GM18517 (cell line): ENCODE measurements around the gene PYROXD2.

Experiments used
- ATAC-seq: cut with Tn5 transposase; IDR thresholded peaks from one replicate; pipeline ENCODE4 v1.9.1; 2021; ENCODE audit warnings: mild to moderate bottlenecking, moderate library complexity; ENCODE audit not compliant: unreplicated experiment

PYROXD2 gene

GRCh38 chr10:98416606-98417388 is 1.8 kb upstream of the PYROXD2 start:
- no peak for ATAC-seq

- ATAC-seq: no peak
Observed at GRCh38 chr10:98415731-98416119, 743 bp upstream of the PYROXD2 start.

- ATAC-seq: no peak
Observed at GRCh38 chr10:98414578-98414931, 427 bp downstream of the PYROXD2 start.

- ATAC-seq: no peak
Observed at GRCh38 chr10:98411768-98412167, 3.2 kb downstream of the PYROXD2 start.

GRCh38 chr10:98411166-98411565 is 3.8 kb downstream of the PYROXD2 start:
- no peak for ATAC-seq

- no peak for ATAC-seq
Observed at GRCh38 chr10:98410759-98411158, 4.2 kb downstream of the PYROXD2 start.

GRCh38 chr10:98410135-98410743 is 4.7 kb downstream of the PYROXD2 start:
- ATAC-seq: no peak

- no peak for ATAC-seq
Observed at GRCh38 chr10:98408799-98409198, 6.2 kb downstream of the PYROXD2 start.

- no peak for ATAC-seq
Observed at GRCh38 chr10:98407744-98408241, 7.2 kb downstream of the PYROXD2 start.

- ATAC-seq: no peak
Observed at GRCh38 chr10:98407017-98407743, 7.8 kb downstream of the PYROXD2 start.

- no peak for ATAC-seq
Observed at GRCh38 chr10:98405422-98405821, 9.6 kb downstream of the PYROXD2 start.

- ATAC-seq: no peak
Observed at GRCh38 chr10:98404571-98405359, 10.2 kb downstream of the PYROXD2 start.

- ATAC-seq: no peak
Observed at GRCh38 chr10:98403812-98404504, 11.0 kb downstream of the PYROXD2 start.

- ATAC-seq: no peak
Observed at GRCh38 chr10:98402931-98403718, 11.9 kb downstream of the PYROXD2 start.

- no peak for ATAC-seq
Observed at GRCh38 chr10:98402478-98402877, 12.5 kb downstream of the PYROXD2 start.

GRCh38 chr10:98400482-98400881 is 14.5 kb downstream of the PYROXD2 start:
- ATAC-seq: no peak

- ATAC-seq: no peak
Observed at GRCh38 chr10:98399784-98400183, 15.2 kb downstream of the PYROXD2 start.

- no peak for ATAC-seq
Observed at GRCh38 chr10:98397089-98397600, 17.8 kb downstream of the PYROXD2 start.
